Left lung (tissue), 10 donors: ENCODE results near the gene VPS35L. TPM values are rescaled to one million over a fixed set of nuclear protein-coding genes. Genes with fewer than 3 reads are reported as not detected.

ENCODE experiments used
- ATAC-seq: fragments of 200-7000 bp; cut with Tn5 transposase; one replicate; pipeline ENCODE4 v1.9.1; 2020; ENCODE audit warnings: moderate library complexity
- DNase-seq, 4 donors: peaks; one replicate each; pipeline ENCODE4 v3.0.0-alpha.2; 2013 to 2020
- H3K27ac ChIP-seq, 2 donors: fragments of 200-600 bp; sonication (generic) in 1 of 2; one replicate each; pipeline versions ENCODE4 v1.5.0 to v1.8.0; 2020 to 2021
- H3K27me3 ChIP-seq, 2 donors: fragments of 200-600 bp; sonication (generic) in 1 of 2; one replicate each; pipeline versions ENCODE4 v1.5.0 to v1.8.0; 2020 to 2021
- H3K36me3 ChIP-seq, 2 donors: fragments of 200-600 bp; sonication (generic) in 1 of 2; one replicate each; pipeline versions ENCODE4 v1.5.0 to v1.8.0; 2020 to 2021
- H3K4me1 ChIP-seq, 2 donors: fragments of 200-600 bp; one replicate each; pipeline ENCODE4 v1.8.0; 2021
- H3K4me3 ChIP-seq, 2 donors: fragments of 200-600 bp; sonication (generic) in 1 of 2; one replicate each; pipeline versions ENCODE4 v1.5.0 to v1.8.0; 2020 to 2021; ENCODE audit warnings: mild to moderate bottlenecking in 1 of 2
- H3K9me3 ChIP-seq, 2 donors: fragments of 200-600 bp; sonication (generic) in 1 of 2; one replicate each; pipeline versions ENCODE4 v1.5.0 to v1.8.0; 2020 to 2021
- intact Hi-C, 2 donors: fragments of 100-400 bp; cut with DNase I; formaldehyde crosslinking; loops; one replicate each; pipeline versions ENCODE4 v1.11.2 to v1.14.2; 2022
- polyA plus RNA-seq, 6 donors: library from polyadenylated mRNA; unstranded; fragments of 120-200 nt; gene quantifications; one replicate each; pipeline ENCODE4 v1.2.1, GENCODE V29; 2013; ENCODE audit not compliant: insufficient read length in 6 of 6
- total RNA-seq, 2 donors: library from RNA; stranded (reverse); fragmentation: NEBNext Ultra II Directional; extraction: Animal tissue kit (Norgen Biotek cat#: 25700); gene quantifications; one replicate each; pipeline ENCODE4 v1.2.1, GENCODE V29; 2021
- TF ChIP-seq, protein P1 (sequence below), 2 donors: fragments of 200-600 bp; sonication (generic) in 1 of 2; IDR thresholded peaks; one replicate each; pipeline versions ENCODE4 v1.5.0 to v1.8.0; 2021; ENCODE audit warnings: antibody characterized with exemption in 2 of 2
- donor health status: DM: no; HTN: yes; CAD: no.
- donor health status: DM: no; HTN: no; CAD: no.

VPS35L gene
- total and polyA plus RNA-seq, 8 donors, result 54.8 to 70.2 (median 57.7) TPM

DNA sequence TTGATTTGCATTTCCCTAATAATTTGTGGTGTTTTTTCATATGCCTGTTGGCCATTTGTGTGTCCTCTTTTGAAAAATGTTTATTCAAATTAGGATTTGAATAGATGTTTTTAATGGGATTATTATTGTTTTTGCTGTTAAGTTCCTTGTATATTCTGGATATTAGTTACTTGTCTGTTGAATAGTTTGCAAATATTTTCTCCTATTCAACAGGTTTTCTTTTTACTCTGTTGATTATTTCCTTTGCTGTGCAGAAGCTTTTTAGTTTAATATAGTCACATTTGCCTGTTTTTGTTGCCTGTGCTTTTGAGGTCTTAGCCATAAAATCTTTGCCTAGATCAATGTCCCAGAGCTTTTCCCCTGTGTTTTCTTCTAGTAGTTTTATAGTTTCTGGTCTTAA lies 43.2 kb upstream of the VPS35L start:
- H3K36me3 ChIP-seq, result peaks cover 0 to 54% of the 10 kb centered on the region in 2 donors
- H3K4me1 ChIP-seq, result peaks cover 0 to 51% of the 10 kb centered on the region in 2 donors
- no peaks in the 10 kb centered on the region for H3K27me3 ChIP-seq
- intact Hi-C loops, result no loop called here
- no peaks in the 10 kb centered on the region for H3K9me3 ChIP-seq
- no peak overlapping the region for H3K4me3 ChIP-seq
- ATAC-seq (no peak), DNase-seq (no peak)
- TF ChIP-seq, protein P1, sequence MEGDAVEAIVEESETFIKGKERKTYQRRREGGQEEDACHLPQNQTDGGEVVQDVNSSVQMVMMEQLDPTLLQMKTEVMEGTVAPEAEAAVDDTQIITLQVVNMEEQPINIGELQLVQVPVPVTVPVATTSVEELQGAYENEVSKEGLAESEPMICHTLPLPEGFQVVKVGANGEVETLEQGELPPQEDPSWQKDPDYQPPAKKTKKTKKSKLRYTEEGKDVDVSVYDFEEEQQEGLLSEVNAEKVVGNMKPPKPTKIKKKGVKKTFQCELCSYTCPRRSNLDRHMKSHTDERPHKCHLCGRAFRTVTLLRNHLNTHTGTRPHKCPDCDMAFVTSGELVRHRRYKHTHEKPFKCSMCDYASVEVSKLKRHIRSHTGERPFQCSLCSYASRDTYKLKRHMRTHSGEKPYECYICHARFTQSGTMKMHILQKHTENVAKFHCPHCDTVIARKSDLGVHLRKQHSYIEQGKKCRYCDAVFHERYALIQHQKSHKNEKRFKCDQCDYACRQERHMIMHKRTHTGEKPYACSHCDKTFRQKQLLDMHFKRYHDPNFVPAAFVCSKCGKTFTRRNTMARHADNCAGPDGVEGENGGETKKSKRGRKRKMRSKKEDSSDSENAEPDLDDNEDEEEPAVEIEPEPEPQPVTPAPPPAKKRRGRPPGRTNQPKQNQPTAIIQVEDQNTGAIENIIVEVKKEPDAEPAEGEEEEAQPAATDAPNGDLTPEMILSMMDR (IDR thresholded peaks at IDR 0.05), result no peak
- H3K27ac ChIP-seq, result no peak overlapping the region

DNA sequence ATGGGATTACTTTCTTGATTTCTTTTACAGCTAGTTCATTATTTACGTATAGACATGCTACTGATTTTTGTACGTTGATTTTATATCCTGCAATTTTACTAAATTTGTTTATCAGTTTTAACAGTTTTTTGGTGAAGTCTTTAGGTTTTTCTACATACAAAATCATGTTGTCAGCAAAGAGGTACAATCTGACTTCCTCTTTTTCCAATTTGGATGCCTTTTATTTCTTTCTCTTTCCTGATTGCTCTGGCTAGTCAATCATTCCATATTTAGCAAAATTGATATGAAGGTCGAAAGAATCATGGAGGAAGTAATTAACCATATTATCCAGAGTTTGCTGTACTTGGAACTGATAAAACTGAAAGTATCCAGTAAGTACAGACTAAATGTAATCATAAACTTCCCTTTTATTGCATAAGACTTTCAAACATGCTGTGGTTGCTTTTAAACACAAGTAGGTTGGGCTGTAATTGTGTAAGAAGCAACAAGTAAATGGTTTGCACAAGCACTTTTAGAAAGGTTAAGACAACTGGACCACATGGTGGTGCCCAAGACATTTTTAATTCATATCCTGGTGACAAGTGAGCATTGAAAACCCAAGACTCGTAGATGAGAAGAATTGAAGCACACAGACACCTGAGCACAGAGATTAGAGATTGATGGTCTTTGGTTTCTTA lies 42.0 kb upstream of the VPS35L start:
- Histone ChIP-seq H3K27ac (peak overlapping the region; percentile 16 to 78), H3K4me1 (peaks cover 0 to 62% of the 10 kb centered on the region in 2 donors), H3K9me3 (no peaks in the 10 kb centered on the region), H3K4me3 (peak overlapping the region in 1 of 2 donors; percentile 13), H3K36me3 (peaks cover 0 to 44% of the 10 kb centered on the region in 2 donors), H3K27me3 (no peaks in the 10 kb centered on the region)
- intact Hi-C loops, result no loop called here
- ATAC-seq (peak; percentile 82), DNase-seq (peak in 1 of 4 donors; percentile 10)
- TF ChIP-seq, protein P1 (IDR thresholded peaks at IDR 0.05), result no peak

DNA sequence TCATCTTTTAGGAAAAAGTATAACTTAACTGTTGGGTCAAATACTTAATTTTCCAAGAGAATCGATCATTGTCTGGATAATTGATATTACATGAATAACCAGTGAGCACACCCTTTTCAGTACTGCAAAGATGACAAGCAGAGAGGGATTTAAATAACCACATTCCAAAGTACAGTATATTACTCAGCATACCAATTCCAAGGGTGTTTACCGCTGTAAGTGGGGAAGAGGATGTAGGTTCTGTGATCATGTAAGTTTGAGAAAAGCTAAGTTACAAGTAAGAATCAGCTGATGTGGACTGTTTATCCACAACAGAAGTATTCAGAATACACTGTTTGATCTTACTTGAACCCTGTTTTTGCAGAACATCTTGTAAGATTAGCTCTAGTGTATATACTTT lies 39.7 kb upstream of the VPS35L start:
- ATAC-seq, result peak; percentile 14
- no peak for DNase-seq
- H3K4me1 ChIP-seq, result peaks cover 15 to 73% of the 10 kb centered on the region in 2 donors
- H3K4me3 ChIP-seq, result no peak overlapping the region
- H3K27me3 ChIP-seq, result no peaks in the 10 kb centered on the region
- no peak overlapping the region for H3K27ac ChIP-seq
- TF ChIP-seq, protein P1 (IDR thresholded peaks at IDR 0.05), result no peak
- intact Hi-C loops, result no loop called here
- peaks cover 0 to 22% of the 10 kb centered on the region in 2 donors for H3K36me3 ChIP-seq
- no peaks in the 10 kb centered on the region for H3K9me3 ChIP-seq

DNA sequence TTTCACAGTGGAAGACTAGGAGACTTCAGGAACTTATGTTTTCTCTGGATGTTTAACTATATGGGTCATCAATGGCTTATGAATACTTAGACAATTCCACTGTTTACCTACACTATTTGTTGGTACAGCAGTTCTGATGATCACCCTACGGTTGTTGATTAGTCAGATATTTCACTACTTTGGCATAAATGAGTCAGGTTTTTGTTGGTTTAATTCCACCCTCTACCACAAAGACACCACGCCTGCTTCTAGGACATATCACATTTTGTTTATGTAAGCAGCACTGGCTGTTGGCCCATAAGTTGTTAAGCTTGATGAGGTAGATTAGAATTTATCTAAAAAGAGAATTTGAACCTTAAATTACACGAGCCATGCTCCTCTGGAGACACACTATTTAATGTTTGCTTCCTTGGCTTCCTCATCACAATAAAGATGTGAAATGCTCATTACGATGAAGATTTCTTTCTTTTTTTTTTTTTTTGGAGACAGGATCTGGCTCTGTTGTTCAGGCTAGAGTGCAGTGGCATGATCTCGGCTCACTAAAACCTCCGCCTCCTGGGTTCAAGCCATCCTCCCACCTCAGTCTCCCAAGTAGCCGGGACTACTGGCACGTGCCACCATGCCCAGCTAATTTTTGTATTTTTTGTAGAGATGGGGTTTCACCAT lies 37.9 kb upstream of the VPS35L start:
- TF ChIP-seq, protein P1 (IDR thresholded peaks at IDR 0.05), result no peak
- H3K27ac ChIP-seq, result no peak overlapping the region
- peaks cover 17 to 75% of the 10 kb centered on the region in 2 donors for H3K4me1 ChIP-seq
- ATAC-seq (no peak), DNase-seq (no peak)
- H3K27me3 ChIP-seq, result no peaks in the 10 kb centered on the region
- no peaks in the 10 kb centered on the region for H3K9me3 ChIP-seq
- intact Hi-C loops, result no loop called here
- H3K36me3 ChIP-seq, result peaks cover 0 to 19% of the 10 kb centered on the region in 2 donors
- no peak overlapping the region for H3K4me3 ChIP-seq

DNA sequence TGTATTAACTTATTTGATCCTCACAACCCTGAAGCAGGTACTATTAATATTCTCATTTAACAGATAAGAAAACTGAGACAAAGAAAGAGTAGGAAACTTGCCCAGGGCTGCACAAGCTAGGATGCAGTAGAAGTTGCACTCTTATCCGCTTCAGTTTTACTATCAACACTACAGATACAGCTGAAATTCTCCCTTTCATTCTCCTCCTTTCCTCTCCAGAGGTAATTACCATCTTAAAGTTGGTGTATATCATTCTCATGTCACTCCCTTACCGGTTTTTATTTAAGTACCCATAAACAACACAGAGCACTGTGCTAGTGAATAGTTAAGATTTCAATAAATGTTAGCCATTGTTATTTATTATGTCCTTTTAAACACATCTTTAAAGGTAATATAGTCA lies 37.1 kb upstream of the VPS35L start:
- no peak for ATAC-seq
- Histone ChIP-seq H3K4me3 (no peak overlapping the region), H3K4me1 (peaks cover 20 to 78% of the 10 kb centered on the region in 2 donors), H3K27me3 (no peaks in the 10 kb centered on the region), H3K9me3 (no peaks in the 10 kb centered on the region), H3K27ac (no peak overlapping the region), H3K36me3 (peaks cover 0 to 19% of the 10 kb centered on the region in 2 donors)
- no peak for DNase-seq
- TF ChIP-seq, protein P1 (IDR thresholded peaks at IDR 0.05), result no peak
- intact Hi-C loops, result no loop called here
